ENCODE results near the gene TREM2. TPM values are rescaled to one million over a fixed set of nuclear protein-coding genes. Genes with fewer than 3 reads are reported as not detected.

Gene TREM2
- total RNA-seq, 4 donors from 2014 or later: 0.46 to 0.53 TPM; not detected in 2

- TF ChIP-seq CTCF (IDR thresholded peaks at IDR 0.05 in 4 of 5, conservative IDR thresholded peaks at IDR 0.05 in 1 of 5) (no peak), POLR2A (IDR thresholded peaks at IDR 0.05) (no peak)
- Histone ChIP-seq H3K9me3 (no peaks in the 10 kb centered on the region), H3K27me3 (peaks cover 0 to 14% (median 0%) of the 10 kb centered on the region in 3 donors), H3K4me1 (no peaks in the 10 kb centered on the region), H3K4me3 (no peak overlapping the region), H3K27ac (no peak overlapping the region), H3K36me3 (no peaks in the 10 kb centered on the region)
- DNase-seq (no peak), ATAC-seq (no peak)
- intact Hi-C loops (cut with DNase I; ENCODE audit: low total_unique reads) (no loop called here), in situ Hi-C loops (cut with MboI; ENCODE audit: low sequenced_read_pairs in 4 of 4) (no loop called here)
These were observed 34.3 kb upstream of the TREM2 start for GRCh38 chr6:41197234-41197633.

DNA sequence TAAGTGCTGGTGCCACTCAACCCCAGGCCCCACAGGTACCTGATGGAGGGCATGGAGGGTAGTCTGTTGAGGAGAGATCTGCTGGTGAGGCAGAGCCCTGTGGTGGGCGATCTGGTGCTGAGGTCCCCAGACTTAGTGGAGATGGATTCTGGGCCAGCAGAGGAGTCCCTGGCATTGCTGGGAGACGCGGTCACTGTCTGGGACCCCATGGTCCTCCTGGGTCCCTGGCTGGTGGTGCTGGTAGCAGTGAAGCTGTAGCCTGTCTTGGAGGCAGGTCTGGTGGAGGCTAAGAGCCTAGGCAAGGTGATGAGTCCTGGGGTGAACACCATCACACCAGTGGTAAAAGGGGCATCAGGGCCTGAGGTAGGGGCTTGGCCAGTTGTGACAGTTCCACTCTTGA lies 31.5 kb upstream of the TREM2 start:
- no peak for DNase-seq
- TF ChIP-seq POLR2A (IDR thresholded peaks at IDR 0.05) (no peak), CTCF (IDR thresholded peaks at IDR 0.05 in 4 of 5, conservative IDR thresholded peaks at IDR 0.05 in 1 of 5) (no peak)
- no peak for ATAC-seq
- Histone ChIP-seq H3K4me3 (no peak overlapping the region), H3K4me1 (no peaks in the 10 kb centered on the region), H3K27me3 (peaks cover 0 to 14% (median 0%) of the 10 kb centered on the region in 3 donors), H3K9me3 (no peaks in the 10 kb centered on the region), H3K36me3 (no peaks in the 10 kb centered on the region), H3K27ac (no peak overlapping the region)
- in situ Hi-C loops (cut with MboI; ENCODE audit: low sequenced_read_pairs in 4 of 4) (no loop called here), intact Hi-C loops (cut with DNase I; ENCODE audit: low total_unique reads) (no loop called here)

DNA sequence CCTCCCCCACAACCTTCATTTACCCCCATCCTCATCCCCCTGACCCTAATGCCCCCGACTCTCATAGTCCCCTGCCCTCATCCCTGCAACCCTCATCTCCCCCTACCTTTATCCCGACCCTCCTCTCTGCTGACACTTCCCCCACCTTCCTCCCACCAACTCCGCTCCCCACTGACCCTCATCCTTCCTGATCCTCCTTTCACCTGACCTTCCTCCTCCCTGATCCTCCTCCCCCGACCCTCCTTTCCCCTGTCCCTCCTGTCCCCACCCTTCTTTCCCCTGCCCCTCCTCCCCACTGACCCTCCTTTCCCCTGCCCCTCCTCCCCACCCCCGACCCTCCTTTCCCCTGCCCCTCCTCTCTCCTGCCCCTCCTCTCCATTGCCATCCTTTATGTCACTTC lies 31.0 kb upstream of the TREM2 start:
- H3K27ac ChIP-seq: no peak overlapping the region
- H3K27me3 ChIP-seq: peaks cover 0 to 14% (median 0%) of the 10 kb centered on the region in 3 donors
- no peak for ATAC-seq
- no peak for DNase-seq
- H3K9me3 ChIP-seq: no peaks in the 10 kb centered on the region
- no peak overlapping the region for H3K4me3 ChIP-seq
- H3K36me3 ChIP-seq: no peaks in the 10 kb centered on the region
- TF ChIP-seq POLR2A (IDR thresholded peaks at IDR 0.05) (no peak), CTCF (IDR thresholded peaks at IDR 0.05 in 4 of 5, conservative IDR thresholded peaks at IDR 0.05 in 1 of 5) (no peak)
- intact Hi-C loops (cut with DNase I; ENCODE audit: low total_unique reads) (no loop called here), in situ Hi-C loops (cut with MboI; ENCODE audit: low sequenced_read_pairs in 4 of 4) (no loop called here)
- H3K4me1 ChIP-seq: no peaks in the 10 kb centered on the region

DNA sequence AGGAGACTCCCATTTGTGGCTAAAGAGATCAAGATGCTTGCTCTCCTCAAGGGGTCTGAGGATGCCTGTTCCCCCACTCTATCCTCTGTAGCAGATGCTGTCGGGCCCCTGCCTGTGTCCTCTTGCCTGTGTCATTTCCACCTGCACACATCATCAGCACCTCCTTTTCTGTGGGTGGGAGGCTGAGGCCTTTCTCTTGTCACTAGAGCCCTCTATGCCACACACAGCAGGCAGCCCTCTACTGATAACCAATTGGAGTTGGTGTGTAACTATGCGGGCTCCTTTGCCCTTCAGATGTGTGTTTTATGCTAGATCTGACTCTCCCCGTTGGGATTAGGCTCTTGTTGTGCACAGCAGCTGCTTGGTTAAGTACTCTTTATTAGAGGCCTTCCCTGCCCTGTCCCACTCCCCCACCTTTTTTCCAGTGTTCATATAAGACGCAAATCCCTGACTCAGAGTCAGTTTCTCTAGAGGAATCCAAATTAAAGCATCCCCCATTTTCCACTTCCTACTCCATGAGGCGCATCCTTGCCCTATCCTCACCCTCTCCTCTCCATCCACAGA lies 30.3 kb upstream of the TREM2 start:
- Histone ChIP-seq H3K9me3 (no peaks in the 10 kb centered on the region), H3K4me1 (no peaks in the 10 kb centered on the region), H3K4me3 (no peak overlapping the region), H3K36me3 (no peaks in the 10 kb centered on the region), H3K27me3 (peaks cover 0 to 14% (median 0%) of the 10 kb centered on the region in 3 donors), H3K27ac (no peak overlapping the region)
- in situ Hi-C loops (cut with MboI; ENCODE audit: low sequenced_read_pairs in 4 of 4): no loop called here
- TF ChIP-seq POLR2A (IDR thresholded peaks at IDR 0.05): no peak
- no peak for TF ChIP-seq CTCF (IDR thresholded peaks at IDR 0.05 in 4 of 5, conservative IDR thresholded peaks at IDR 0.05 in 1 of 5)
- ATAC-seq: no peak
- DNase-seq: no peak
- intact Hi-C loops (cut with DNase I; ENCODE audit: low total_unique reads): no loop called here

DNA sequence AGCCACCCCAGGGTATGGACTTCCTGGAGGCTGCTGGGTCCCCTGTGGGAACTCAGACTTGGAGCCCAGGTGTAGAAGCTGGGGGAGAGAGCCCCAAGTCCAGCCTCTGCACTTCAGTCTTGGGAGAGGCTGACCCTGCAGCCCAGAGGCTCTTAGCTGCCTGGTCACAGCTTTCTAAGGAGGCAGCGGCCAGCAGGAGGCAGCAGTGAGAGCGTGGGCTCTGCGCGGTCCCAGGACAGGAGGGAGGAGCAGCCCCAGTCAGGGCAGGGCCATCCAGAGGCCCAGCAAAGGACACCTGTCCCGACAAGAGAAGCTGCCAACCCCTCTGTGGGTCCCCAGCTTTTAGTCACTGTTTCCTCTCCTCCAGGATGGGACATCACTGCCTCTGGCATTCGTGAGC lies 28.7 kb upstream of the TREM2 start:
- Histone ChIP-seq H3K27ac (no peak overlapping the region), H3K36me3 (no peaks in the 10 kb centered on the region), H3K9me3 (no peaks in the 10 kb centered on the region), H3K4me3 (no peak overlapping the region), H3K27me3 (peaks cover 0 to 9% (median 0%) of the 10 kb centered on the region in 3 donors), H3K4me1 (no peaks in the 10 kb centered on the region)
- TF ChIP-seq CTCF (IDR thresholded peaks at IDR 0.05 in 4 of 5, conservative IDR thresholded peaks at IDR 0.05 in 1 of 5) (no peak), POLR2A (IDR thresholded peaks at IDR 0.05) (no peak)
- intact Hi-C loops (cut with DNase I; ENCODE audit: low total_unique reads) (no loop called here), in situ Hi-C loops (cut with MboI; ENCODE audit: low sequenced_read_pairs in 4 of 4) (no loop called here)
- DNase-seq (no peak), ATAC-seq (no peak)
